Measurements from ENCODE around the gene HELLS. TPM values are rescaled to one million over a fixed set of nuclear protein-coding genes. Genes with fewer than 3 reads are reported as not detected.
"Not testable (repeated sequence)": the region's sequence is repeated elsewhere in the genome, so short reads cannot be mapped to it uniquely, and the experiment has no call there.

The HELLS gene
- polyA plus RNA-seq, 1 donor, result 7.7 TPM

GRCh38 chr10:94608559-94608958 lies 63.0 kb downstream of the HELLS start:
- peak; percentile 18 for DNase-seq

- no peak for DNase-seq
Measured at GRCh38 chr10:94614558-94614957, 69.0 kb downstream of the HELLS start.

- DNase-seq, result no peak
Measured at GRCh38 chr10:94617389-94617944, 71.9 kb downstream of the HELLS start.

GRCh38 chr10:94622666-94623205 lies 77.1 kb downstream of the HELLS start:
- no peak for DNase-seq

- DNase-seq, result no peak
Measured at GRCh38 chr10:94623572-94623971, 78.0 kb downstream of the HELLS start.

GRCh38 chr10:94626476-94626875 lies 80.9 kb downstream of the HELLS start:
- DNase-seq, result no peak

GRCh38 chr10:94627511-94627910 lies 81.9 kb downstream of the HELLS start:
- no peak for DNase-seq

GRCh38 chr10:94630017-94630688 lies 84.6 kb downstream of the HELLS start:
- DNase-seq, result peak; percentile 7

- DNase-seq, result no peak
Measured at GRCh38 chr10:94631077-94631875, 85.7 kb downstream of the HELLS start.

GRCh38 chr10:94632954-94633353 lies 87.4 kb downstream of the HELLS start:
- no peak for DNase-seq

- DNase-seq, result not testable (repeated sequence)
Measured at GRCh38 chr10:94638097-94638496, 92.5 kb downstream of the HELLS start.

- no peak for DNase-seq
Measured at GRCh38 chr10:94639902-94640301, 94.3 kb downstream of the HELLS start.

GRCh38 chr10:94640562-94640961 lies 95.0 kb downstream of the HELLS start:
- no peak for DNase-seq

- DNase-seq, result no peak
Measured at GRCh38 chr10:94641480-94641879, 95.9 kb downstream of the HELLS start.

GRCh38 chr10:94644352-94644751 lies 98.8 kb downstream of the HELLS start:
- DNase-seq, result no peak

- DNase-seq, result no peak
Measured at GRCh38 chr10:94645285-94645684, 99.7 kb downstream of the HELLS start.

Other genes starting within 250 kb of the HELLS start
- 14.5 TPM for gene NOC3L, start 182.8 kb upstream of the HELLS start, polyA plus RNA-seq (ENCODE audit: insufficient read length)
- gene TBC1D12, start 143.2 kb upstream of the HELLS start, polyA plus RNA-seq (ENCODE audit: insufficient read length), result 10.7 TPM
- 0.12 TPM for gene CYP2C18, start 137.9 kb downstream of the HELLS start, polyA plus RNA-seq (ENCODE audit: insufficient read length)
- gene CYP2C19, start 216.9 kb downstream of the HELLS start, polyA plus RNA-seq (ENCODE audit: insufficient read length), result not detected

Measured in hindlimb muscle (tissue), 1 donor.